Fibroblast of pulmonary artery (primary cell): Measurements from ENCODE around the gene XYLT1.

Experiments used
- DNase-seq: peaks from one replicate; pipeline ENCODE4 v3.0.0-alpha.2; 2010; ENCODE audit warnings: low read depth
- H3K4me3 ChIP-seq: replicated peaks from 2 replicates; pipeline ENCODE4 v1.5.1; 2011; ENCODE audit warnings: low read depth, mild to moderate bottlenecking, control low read depth, low read length, moderate library complexity
- CTCF ChIP-seq: IDR thresholded peaks from 2 replicates; pipeline ENCODE4 v1.5.1; 2011; ENCODE audit warnings: mild to moderate bottlenecking, control low read depth, low read length, inconsistent platforms; ENCODE audit errors: missing control alignments

Gene XYLT1

GRCh38 chr16:17372386-17372785, 98.4 kb downstream of the XYLT1 start:
- DNase-seq: no peak
- no peak overlapping the region for H3K4me3 ChIP-seq
- no peak for TF ChIP-seq CTCF

- no peak for TF ChIP-seq CTCF
- DNase-seq: no peak
- H3K4me3 ChIP-seq: no peak overlapping the region
Observed at GRCh38 chr16:17371299-17371698, 99.5 kb downstream of the XYLT1 start.

GRCh38 chr16:17370731-17371285, 100.0 kb downstream of the XYLT1 start:
- TF ChIP-seq CTCF: no peak
- H3K4me3 ChIP-seq: no peak overlapping the region
- DNase-seq: no peak

GRCh38 chr16:17370223-17370707, 100.5 kb downstream of the XYLT1 start:
- no peak overlapping the region for H3K4me3 ChIP-seq
- DNase-seq: no peak
- TF ChIP-seq CTCF: no peak

- no peak for DNase-seq
- H3K4me3 ChIP-seq: no peak overlapping the region
- TF ChIP-seq CTCF: no peak
Observed at GRCh38 chr16:17369421-17370222, 101.1 kb downstream of the XYLT1 start.

- no peak for DNase-seq
- no peak overlapping the region for H3K4me3 ChIP-seq
- no peak for TF ChIP-seq CTCF
Observed at GRCh38 chr16:17368951-17369350, 101.8 kb downstream of the XYLT1 start.
